Hippocampal formation (tissue), 2 donors: ENCODE data around the gene HSPA12A.
A peak's percentile ranks its signal among the peaks of the same experiment; 100 is the strongest.

Experiments used
- DNase-seq, 2 donors: peaks; one replicate each; lab custom pipeline; 2025; lab: John Stamatoyannopoulos, UW

The HSPA12A gene

DNA sequence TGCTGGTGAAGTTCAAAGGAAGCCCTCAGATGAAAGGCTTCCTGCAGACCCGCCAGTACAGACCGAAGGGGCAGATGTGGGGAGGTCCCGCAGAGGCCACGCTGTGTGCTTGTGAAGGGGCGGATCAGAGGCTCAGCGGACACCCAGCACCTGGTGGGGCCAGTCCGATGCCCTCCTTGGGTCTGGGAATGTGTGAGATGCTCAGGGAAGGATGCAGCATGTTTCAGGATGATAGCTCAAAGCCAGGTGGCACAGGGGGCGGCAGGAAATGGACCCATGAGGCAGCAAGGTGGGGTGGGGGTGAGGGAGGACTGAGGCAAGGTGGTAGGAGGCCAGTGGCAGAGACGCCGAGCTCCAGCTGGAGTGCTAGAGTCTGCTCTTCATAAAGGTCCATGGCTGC is 27.9 kb upstream of the HSPA12A start:
- no peak for DNase-seq

DNA sequence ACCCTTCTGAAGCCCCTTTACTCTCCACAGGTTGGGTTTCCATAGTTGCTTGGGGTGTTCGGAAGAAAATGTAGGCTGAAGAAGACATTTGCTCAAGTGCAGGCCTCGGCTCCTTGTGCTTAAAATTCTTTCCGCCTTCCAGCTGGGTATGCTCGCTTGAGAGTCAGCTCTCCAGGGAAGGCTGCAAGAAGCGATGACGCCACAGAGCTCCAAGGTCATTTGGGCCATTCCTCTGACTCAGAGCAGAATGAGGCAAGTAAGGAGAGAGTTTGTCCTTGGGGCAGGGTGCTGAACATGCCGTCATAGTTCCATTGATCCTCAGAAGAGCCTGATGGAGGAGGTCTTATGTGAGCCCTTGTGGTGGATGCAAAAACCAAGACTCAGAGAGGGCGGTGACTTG is 27.4 kb upstream of the HSPA12A start:
- no peak for DNase-seq

- no peak for DNase-seq
These were observed 27.0 kb upstream of the HSPA12A start for GRCh38 chr10:116769368-116769767.

GRCh38 chr10:116768786-116769185 is 26.4 kb upstream of the HSPA12A start:
- DNase-seq = no peak

DNA sequence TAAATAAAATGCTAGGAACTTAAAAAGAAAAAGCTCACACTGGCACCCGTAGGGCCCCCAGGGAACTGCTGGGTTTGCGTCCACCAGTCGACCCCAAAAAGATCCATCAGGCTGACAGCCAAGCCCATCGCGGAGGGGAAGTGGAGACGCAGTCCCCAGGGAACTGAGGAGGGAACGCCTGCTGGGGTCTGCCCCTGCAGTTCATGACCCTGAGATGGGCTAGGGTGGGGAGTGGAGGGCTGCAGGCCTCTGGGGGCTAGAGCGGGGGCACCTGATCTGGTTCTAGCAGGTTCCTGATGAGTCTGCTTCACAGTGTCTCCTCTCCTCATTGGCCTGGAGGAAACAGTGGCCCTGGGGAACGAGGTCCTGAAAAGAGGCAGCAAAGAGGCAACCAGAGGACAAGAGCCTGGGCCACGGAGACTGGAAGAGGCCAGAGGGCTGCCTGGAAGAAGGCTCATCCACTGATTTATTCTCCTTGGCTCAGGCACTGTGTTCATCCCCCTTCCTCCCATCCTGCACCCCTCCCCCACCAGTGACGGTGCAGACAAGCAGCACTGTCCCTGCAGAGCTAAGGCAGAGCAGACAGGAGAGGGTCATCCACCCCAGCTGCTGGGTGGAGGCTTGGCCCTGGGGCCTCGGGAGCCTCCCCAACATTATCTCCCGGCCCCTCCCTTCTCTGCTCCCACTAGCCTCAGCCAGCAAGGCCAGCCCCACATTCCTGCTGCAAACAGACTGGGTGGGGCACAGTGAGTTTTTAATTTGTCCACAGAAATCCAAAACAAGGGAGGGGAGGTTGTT is 24.7 kb upstream of the HSPA12A start:
- DNase-seq = no peak

DNA sequence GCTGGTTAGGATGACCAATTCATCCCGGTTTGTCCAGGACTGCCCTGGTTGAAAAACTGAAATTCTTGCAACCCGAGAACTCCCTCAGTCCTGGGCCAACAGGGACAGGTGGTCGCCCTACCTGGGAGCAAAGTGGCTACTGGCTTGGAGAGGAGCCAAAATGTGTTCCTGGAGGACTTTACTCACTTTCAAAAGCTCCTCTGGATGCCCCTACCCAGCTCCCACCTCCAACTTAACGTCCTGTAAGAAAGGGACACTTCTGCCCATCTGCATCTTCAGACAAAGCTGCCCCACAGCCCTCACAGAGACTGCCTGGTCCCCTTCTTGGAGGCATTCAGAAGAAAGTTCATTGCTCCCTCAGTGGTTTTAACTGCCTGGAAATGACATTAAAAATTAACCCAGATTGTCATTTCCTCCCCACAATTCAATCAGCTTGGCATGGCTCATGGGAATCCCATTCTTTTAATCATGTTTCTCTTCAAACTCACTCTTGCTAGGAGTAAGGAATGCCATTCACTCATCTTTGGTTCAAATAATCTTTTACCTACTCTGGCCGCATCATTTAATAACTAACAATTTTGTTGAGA is 24.0 kb upstream of the HSPA12A start:
- DNase-seq = no peak

DNA sequence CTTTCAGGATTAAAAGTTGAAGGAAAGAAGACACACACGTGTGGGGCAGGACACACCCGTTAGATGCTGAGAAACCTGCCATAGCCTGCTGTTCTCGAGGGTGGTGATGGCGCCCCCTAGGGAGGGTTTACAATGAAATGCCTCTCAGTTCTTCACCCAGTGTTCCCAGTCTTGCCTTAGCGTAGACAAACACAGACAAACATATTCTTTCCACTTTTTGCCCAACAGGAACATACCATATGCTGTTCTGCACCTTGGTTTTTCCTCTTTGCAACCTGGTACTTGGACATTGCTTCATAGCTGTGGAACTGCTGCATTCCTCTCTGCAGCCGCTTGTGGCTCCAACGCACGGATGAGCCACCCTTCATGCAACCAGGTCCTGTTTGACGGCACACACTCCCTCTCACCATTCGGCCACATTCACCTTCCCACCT is 23.3 kb upstream of the HSPA12A start:
- DNase-seq = peak; percentile 28 to 42

- no peak for DNase-seq
These were observed 22.6 kb upstream of the HSPA12A start for GRCh38 chr10:116764979-116765378.

DNA sequence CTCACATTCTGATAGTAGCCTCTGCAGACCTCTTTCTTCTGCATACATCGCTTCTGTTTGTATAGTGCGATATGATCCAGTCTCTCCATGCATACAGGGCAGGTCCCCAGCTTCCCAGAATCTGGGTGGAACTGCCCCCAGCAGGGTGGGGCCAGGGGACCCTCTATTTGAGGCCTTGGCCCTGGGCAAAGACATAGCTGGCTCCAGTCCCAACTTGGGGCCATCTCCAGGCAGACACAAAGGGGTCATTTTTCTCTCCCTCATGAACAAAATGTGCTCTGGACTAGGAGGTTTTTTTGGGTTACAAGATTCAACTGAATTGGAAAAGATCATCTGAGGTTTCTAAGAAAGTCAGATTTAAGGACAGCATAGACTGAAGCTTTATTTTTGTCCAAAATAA is 21.1 kb upstream of the HSPA12A start:
- peak; percentile 9 to 66 for DNase-seq

DNA sequence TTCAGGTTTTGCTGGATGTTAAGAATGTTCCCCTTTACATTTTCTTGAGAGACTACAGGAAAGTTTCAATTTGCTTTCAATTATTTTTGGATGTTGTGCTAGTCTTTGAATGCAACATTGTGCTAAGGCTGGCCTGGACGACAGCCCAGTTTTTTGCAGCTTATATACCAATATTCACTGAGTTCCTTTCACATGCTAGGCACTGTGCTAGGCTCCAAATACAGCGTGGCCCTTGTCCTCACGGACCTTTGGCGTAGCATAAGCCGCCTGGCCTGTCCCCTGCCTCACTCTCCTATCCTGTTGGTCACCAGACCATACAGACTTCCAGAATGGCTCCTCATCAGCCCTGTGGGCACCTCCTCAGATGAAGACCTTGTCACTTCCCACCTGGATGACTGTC is 19.5 kb upstream of the HSPA12A start:
- peak in 1 of 2 donors; percentile 17 for DNase-seq

DNA sequence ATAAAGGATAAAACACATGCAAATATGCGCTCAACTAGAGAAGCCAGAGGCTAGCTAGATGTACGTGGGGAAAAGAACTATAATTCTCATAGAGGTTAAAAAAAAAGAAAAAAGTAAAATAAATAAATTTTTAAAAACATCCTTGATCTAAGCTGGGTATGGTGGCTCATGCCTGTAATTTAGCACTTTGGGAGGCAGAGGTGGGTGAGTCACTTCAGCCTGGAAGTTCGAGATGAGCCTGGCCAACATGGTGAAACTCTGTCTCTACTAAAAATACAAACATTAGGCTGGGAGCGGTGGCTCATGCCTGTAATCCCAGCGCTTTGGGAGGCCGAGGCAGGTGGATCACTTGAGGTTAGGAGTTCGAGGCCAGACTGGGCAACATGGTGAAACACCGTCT is 18.6 kb upstream of the HSPA12A start:
- DNase-seq = no peak

DNA sequence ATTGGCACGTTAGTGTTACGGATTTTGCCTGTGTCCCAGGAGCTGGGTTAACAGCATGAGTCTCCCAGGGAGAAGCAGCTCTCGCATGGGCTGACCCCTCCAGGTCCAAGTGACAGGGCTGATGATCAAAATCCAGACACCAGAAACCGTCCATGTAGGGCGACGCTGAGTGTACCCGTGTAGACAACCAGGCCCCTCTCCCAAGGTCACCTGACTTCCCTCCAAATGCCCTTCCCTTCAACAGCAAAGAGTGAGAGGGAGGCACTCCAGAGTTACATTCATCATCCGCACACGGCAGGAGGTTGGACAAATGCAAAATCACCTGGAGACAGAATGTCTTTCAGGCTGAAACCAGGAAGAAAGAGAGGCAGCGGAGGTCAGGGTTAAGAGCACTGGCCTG is 14.9 kb upstream of the HSPA12A start:
- no peak for DNase-seq

GRCh38 chr10:116756277-116756676 is 13.9 kb upstream of the HSPA12A start:
- peak; percentile 85 to 91 for DNase-seq

- DNase-seq = no peak
These were observed 11.4 kb upstream of the HSPA12A start for GRCh38 chr10:116753759-116754158.

DNA sequence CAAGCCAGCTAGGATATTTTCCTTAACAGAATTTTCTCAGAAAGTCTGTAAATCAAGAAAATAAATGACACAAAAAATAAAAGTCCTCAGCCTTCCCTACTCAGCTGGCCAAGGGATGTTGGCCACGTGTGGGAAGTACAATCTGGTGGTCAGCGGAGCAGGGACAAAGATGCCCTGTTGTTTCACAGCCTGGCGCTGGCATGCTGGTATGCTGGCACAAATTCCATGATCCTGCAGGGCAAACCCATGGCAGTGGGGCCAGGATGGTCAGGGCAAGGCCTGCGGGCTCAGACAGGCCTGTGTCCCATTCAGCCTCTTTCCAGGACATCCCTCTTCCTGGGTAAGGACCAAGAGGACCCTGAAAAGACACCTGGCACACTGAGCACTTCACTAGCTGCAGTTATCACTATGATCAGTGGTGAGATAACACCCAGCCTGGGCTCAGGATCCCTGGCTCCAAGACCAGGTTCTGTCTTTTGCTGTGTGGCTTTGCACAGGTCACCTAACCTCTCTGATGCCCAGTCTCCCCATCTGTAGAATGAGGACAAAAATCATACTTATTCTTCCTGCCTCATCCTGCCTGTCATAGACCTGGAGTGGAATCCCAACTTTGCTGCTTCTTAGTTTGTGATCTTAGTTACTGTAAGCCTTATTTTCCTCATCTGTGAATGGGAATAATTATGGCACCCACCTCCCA is 10.8 kb upstream of the HSPA12A start:
- DNase-seq = peak; percentile 66 to 79

DNA sequence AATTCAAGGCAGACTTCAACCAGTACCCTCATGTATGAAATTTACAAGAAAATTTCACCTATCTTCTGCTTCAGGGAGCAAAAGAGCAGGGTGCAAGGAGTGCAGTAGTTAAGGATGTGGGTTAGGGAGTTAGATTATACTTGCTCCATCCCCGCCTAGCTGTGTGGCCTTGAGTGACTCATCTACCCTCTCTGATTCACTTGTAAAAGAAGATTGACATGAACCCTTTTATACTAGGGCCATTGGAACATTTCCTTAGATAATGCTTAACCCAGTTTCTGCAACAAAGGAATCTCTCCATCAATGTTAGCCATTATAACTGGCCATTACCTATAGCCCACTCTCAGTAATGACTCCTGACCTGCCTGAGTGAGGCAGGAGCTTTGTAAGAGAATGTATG is 10.2 kb upstream of the HSPA12A start:
- DNase-seq = no peak

GRCh38 chr10:116748471-116748870 is 6.1 kb upstream of the HSPA12A start:
- no peak for DNase-seq

GRCh38 chr10:116748041-116748440 is 5.7 kb upstream of the HSPA12A start:
- no peak for DNase-seq

- DNase-seq = no peak
These were observed 5.0 kb upstream of the HSPA12A start for GRCh38 chr10:116747325-116747724.

DNA sequence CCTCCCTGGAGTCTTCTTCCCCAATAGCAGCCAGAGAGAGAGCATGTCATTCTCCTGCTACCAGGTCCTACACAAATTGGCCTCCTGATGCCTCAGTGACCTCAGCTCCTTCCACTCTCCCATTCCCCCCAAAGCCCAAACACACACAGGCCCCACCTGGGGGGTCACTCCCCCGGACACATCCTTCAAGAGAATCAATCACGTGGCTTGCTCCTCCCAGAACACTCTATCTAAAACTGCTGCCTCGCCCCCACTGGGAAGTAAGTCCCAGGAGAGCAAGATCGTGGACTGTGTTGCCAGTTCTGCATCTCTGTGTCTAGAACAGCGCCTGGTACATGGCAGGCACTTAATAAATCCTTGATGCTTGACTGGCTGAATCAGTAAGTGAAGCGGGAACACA is 2.5 kb upstream of the HSPA12A start:
- DNase-seq = no peak

DNA sequence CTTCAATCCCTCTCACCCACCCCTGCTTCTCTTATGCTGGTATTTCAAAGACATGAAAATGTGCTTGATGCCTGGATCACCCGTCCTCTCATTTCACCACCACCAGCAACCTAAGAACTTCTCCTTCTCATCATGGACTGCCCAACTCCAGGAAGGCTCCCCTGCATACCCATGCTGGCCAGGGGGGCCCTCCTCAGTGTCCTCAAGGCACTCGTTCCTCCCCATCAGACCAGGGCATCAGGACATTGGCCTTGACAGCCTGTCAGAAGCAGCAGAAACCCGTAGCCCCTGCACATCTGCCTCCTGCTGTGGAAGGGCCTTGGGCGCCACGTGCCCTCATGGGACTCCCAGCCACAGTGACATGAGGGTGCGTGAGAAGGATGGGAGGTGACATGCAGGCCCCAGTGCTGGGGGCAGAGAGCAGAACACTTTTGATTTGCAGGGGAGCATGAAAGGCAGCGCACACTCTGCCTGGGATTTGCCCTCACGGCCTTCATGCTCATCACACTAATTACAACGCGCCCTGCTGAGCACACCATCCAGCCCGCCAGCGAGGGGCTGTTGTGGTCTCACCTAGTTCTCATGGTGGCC is 1.9 kb upstream of the HSPA12A start:
- DNase-seq = no peak

DNA sequence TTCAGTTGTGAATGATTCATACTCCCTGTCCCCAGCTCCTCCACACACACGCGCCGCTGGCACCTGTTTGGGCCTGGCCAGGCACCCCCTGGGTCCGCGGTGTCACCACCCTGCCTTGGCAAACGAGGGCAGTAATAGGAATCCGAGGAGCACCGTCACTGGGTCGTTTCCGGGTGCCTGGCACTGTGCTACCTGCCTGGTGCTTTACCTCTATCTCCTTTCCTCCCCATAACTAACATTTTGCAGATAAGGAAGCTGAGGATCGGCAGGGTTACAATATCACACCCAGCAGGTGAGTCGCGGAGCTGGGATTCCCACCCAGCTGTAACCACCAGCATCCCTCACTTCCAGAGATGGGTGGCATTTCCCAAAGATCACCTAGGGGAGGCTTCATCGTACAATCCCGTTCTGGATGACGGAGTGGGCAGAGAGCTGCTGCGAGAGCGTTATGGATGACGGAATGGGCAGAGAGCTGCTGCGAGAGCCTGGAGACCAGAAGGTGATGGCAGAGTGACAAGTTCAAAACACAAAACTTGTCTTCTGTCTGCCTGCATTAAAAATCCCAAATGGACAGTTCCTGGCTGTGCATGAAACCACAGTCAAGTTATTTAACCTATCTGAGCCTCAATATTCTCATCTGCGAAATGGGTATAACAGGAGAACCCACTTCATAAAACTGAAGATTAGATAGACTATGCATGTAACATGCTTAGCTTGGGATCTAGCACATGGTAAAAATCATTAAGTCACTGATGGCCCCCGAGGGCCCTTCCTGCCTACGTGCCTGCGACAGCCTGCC is 1.1 kb upstream of the HSPA12A start:
- no peak for DNase-seq
